SK-N-SH (cell line): ENCODE results near the gene PCED1B. TPM values are rescaled to one million over a fixed set of nuclear protein-coding genes. Genes with fewer than 3 reads are reported as not detected.

Source experiments
- CTCF ChIA-PET: fragments of 300-600, 350-600 bp; formaldehyde crosslinking; extraction: SDS; loops from one replicate; lab custom pipeline; 2021; lab: Yijun Ruan, JAX
- POLR2A ChIA-PET: fragments of 350-600 bp; sonication (Branson Sonifier 250); formaldehyde crosslinking; extraction: SDS; loops from one replicate; lab custom pipeline; 2020; ENCODE audit warnings: antibody characterized with exemption, inconsistent platforms; lab: Yijun Ruan, JAX
- DNase-seq: peaks from one replicate; pipeline ENCODE4 v3.0.0; 2012
- H2AFZ ChIP-seq: fragments of 200-600 bp; sonication (generic); 2 replicates; pipeline ENCODE4 v1.8.1; 2016; ENCODE audit warnings: antibody characterized with exemption, mild to moderate bottlenecking, low read depth
- H3F3A ChIP-seq: fragments of 200-600 bp; sonication (generic); replicated peaks from 2 replicates; pipeline ENCODE3; 2016; ENCODE audit warnings: antibody characterized with exemption, mild to moderate bottlenecking; ENCODE audit not compliant: insufficient read depth
- H3K27ac ChIP-seq, 2 experiments: fragments of 200-500 bp in 1 of 2; fragments of 200-600 bp in 1 of 2; sonication (Bioruptor generic) in 1 of 2; sonication (generic), shearing (Covaris generic) in 1 of 2; 2 replicates each; pipeline versions ENCODE4 v1.5.1 to v1.6.1; 2014 to 2016; ENCODE audit warnings: low read depth in 2 of 2, inconsistent platforms in 1 of 2, low read length in 1 of 2, mild to moderate bottlenecking in 1 of 2, mixed read lengths in 1 of 2
- H3K27me3 ChIP-seq: fragments of 200-600 bp; sonication (generic), shearing (Covaris generic); 2 replicates; pipeline ENCODE4 v1.6.1; 2016; ENCODE audit warnings: mixed run types; ENCODE audit not compliant: insufficient read depth
- H3K36me3 ChIP-seq, 2 experiments: fragments of 200-500 bp in 1 of 2; fragments of 200-600 bp in 1 of 2; sonication (Bioruptor generic) in 1 of 2; sonication (generic) in 1 of 2; replicated peaks in 1 of 2; 2 replicates each; pipeline versions ENCODE3 to v1.5.1; 2014 to 2016; ENCODE audit warnings: low read length in 1 of 2, mild to moderate bottlenecking in 1 of 2; ENCODE audit not compliant: insufficient read depth in 2 of 2, control insufficient read depth in 1 of 2
- H3K4me1 ChIP-seq, 2 experiments: fragments of 200-500 bp in 1 of 2; fragments of 200-600 bp in 1 of 2; sonication (Bioruptor generic) in 1 of 2; sonication (generic), shearing (Covaris generic) in 1 of 2; 2 replicates each; pipeline versions ENCODE4 v1.5.1 to v1.6.1; 2014 to 2016; ENCODE audit warnings: low read depth in 1 of 2, low read length in 1 of 2, mixed run types in 1 of 2; ENCODE audit not compliant: insufficient read depth in 2 of 2, control insufficient read depth in 1 of 2
- H3K4me2 ChIP-seq: fragments of 200-600 bp; sonication (generic), shearing (Covaris generic); 2 replicates; pipeline ENCODE4 v1.6.1; 2017; ENCODE audit warnings: mixed run types
- H3K4me3 ChIP-seq, 2 experiments: fragments of 200-500 bp in 1 of 2; fragments of 200-600 bp in 1 of 2; sonication (Bioruptor generic) in 1 of 2; sonication (generic), shearing (Covaris generic) in 1 of 2; 2 replicates each; pipeline versions ENCODE4 v1.5.1 to v1.8.1; 2014 to 2016; ENCODE audit warnings: low read depth in 2 of 2, inconsistent platforms in 1 of 2, low read length in 1 of 2, mild to moderate bottlenecking in 1 of 2, mixed read lengths in 1 of 2, moderate library complexity in 1 of 2
- H3K79me2 ChIP-seq: fragments of 200-600 bp; sonication (generic); 2 replicates; pipeline ENCODE4 v1.8.1; 2017; ENCODE audit warnings: mild to moderate bottlenecking; ENCODE audit not compliant: insufficient read depth
- H3K9ac ChIP-seq: fragments of 200-600 bp; sonication (generic); 2 replicates; pipeline ENCODE4 v1.6.1; 2017; ENCODE audit warnings: mixed run types
- H3K9me2 ChIP-seq: fragments of 200-600 bp; sonication (generic); 2 replicates; pipeline ENCODE4 v1.6.1; 2017; ENCODE audit warnings: mixed run types
- H3K9me3 ChIP-seq: fragments of 200-600 bp; sonication (generic); 2 replicates; pipeline ENCODE4 v1.6.1; 2017; ENCODE audit warnings: mixed run types, mild to moderate bottlenecking, moderate library complexity
- H4K20me1 ChIP-seq: fragments of 200-600 bp; sonication (generic); 2 replicates; pipeline ENCODE4 v1.6.1; 2017; ENCODE audit warnings: mild to moderate bottlenecking, mixed run types; ENCODE audit not compliant: insufficient read depth
- EZH2phosphoT487 ChIP-seq: fragments of 200-600 bp; sonication (generic); IDR thresholded peaks from 2 replicates; pipeline ENCODE4 v1.6.1; 2017; ENCODE audit warnings: low read depth, mixed run types, mild to moderate bottlenecking, antibody characterized with exemption, moderate library complexity, borderline replicate concordance
- FOSL2 ChIP-seq: IDR thresholded peaks from 2 replicates; pipeline ENCODE4 v1.4.0; 2012; ENCODE audit warnings: low read depth, mild to moderate bottlenecking, moderate library complexity, borderline replicate concordance
- FOXJ3 ChIP-seq: sonication (generic); formaldehyde crosslinking; IDR thresholded peaks from 2 replicates; pipeline ENCODE4 v1.5.1; 2020; ENCODE audit warnings: mild to moderate bottlenecking, missing genetic modification reagents
- FOXM1 ChIP-seq: IDR thresholded peaks from 2 replicates; pipeline ENCODE4 v1.4.0; 2012; ENCODE audit warnings: low read depth, mild to moderate bottlenecking
- IRF3 ChIP-seq: fragments of 150-350 bp; IDR thresholded peaks from 2 replicates; pipeline ENCODE4 v1.6.1; 2016; ENCODE audit warnings: mild to moderate bottlenecking, low read depth, low read length
- MAX ChIP-seq: IDR thresholded peaks from 2 replicates; pipeline ENCODE4 v1.4.0; 2012; ENCODE audit warnings: low read depth
- MEF2A ChIP-seq: IDR thresholded peaks from 2 replicates; pipeline ENCODE4 v1.4.0; 2012; ENCODE audit warnings: low read depth, borderline replicate concordance
- PBX3 ChIP-seq: IDR thresholded peaks from 2 replicates; pipeline ENCODE4; 2012
- RCOR1 ChIP-seq: fragments of 150-350 bp; IDR thresholded peaks from 2 replicates; pipeline ENCODE4 v1.6.1; 2017; ENCODE audit warnings: antibody characterized with exemption, low read length
- RFX5 ChIP-seq: IDR thresholded peaks from 2 replicates; pipeline ENCODE4 v1.6.1; 2012; ENCODE audit warnings: mild to moderate bottlenecking, improper control_type of control experiment, low read length
- SIN3A ChIP-seq: IDR thresholded peaks from 2 replicates; pipeline ENCODE4 v1.6.1; 2012; ENCODE audit warnings: low read depth, mild to moderate bottlenecking, low read length, moderate library complexity, borderline replicate concordance
- YY1 ChIP-seq: IDR thresholded peaks from 2 replicates; pipeline ENCODE4 v1.4.0; 2012; ENCODE audit warnings: low read depth, mild to moderate bottlenecking
- ZBTB33 ChIP-seq: IDR thresholded peaks from 2 replicates; pipeline ENCODE4 v1.4.0; 2012; ENCODE audit warnings: low read depth, borderline replicate concordance
- WGBS: methylation state at CpG from one replicate; pipeline ENCODE4 v1.1.6; 2017; ENCODE audit warnings: low lambda C conversion rate; 5-methylcytosine and 5-hydroxymethylcytosine counted together
- polyA plus RNA-seq, 3 experiments: library from polyadenylated mRNA; depleted of rRNA; stranded (reverse); fragments of >200 nt; gene quantifications; 2 replicates each; pipeline ENCODE4 v1.2.3, GENCODE V29; 2012

PCED1B gene
- polyA plus RNA-seq, 1 of the 3 experiments (the other 2 are of a cell fraction) = 0.21 TPM

- no peak for TF ChIP-seq MAX
- no peak for TF ChIP-seq MEF2A
- TF ChIP-seq FOXJ3 = no peak
- no peak for TF ChIP-seq IRF3
Observed at GRCh38 chr12:47100160-47100559, 20.7 kb downstream of the PCED1B start (continued).

- Histone ChIP-seq H3K4me3 (no peak overlapping the region), H3K79me2 (no peaks in the 10 kb centered on the region), H3K27me3 (peaks cover 17% of the 10 kb centered on the region; the same call in 1 of the 2 replicates), H3K4me1 (no peaks in the 10 kb centered on the region), H3K9me3 (no peaks in the 10 kb centered on the region), H3K27ac (no peak overlapping the region), H3K9me2 (no peaks in the 10 kb centered on the region), H4K20me1 (no peaks in the 10 kb centered on the region), H3K9ac (no peak overlapping the region), H3K4me2 (no peak overlapping the region), H3K36me3 (no peaks in the 10 kb centered on the region), H3F3A (no peaks in the 10 kb centered on the region), H2AFZ (no peak overlapping the region)
- WGBS = 25% methylated on average over 4 of the region's 4 CpGs
- CTCF ChIA-PET = interaction anchor here (0.7 kb wide), 1 partner anchor 9 kb away, joined by 3 read pairs; no protein-coding TSS in a partner anchor
- no peak for DNase-seq
- POLR2A ChIA-PET = no interaction called here
- TF ChIP-seq RFX5 (no peak), FOSL2 (no peak), SIN3A (no peak), PBX3 (no peak), ZBTB33 (no peak), YY1 (no peak), EZH2phosphoT487 (no peak), MEF2A (no peak), FOXM1 (no peak), RCOR1 (no peak)
Observed at GRCh38 chr12:47102406-47102805, 23.0 kb downstream of the PCED1B start.
